GM18870 (cell line): ENCODE measurements around the gene SORCS1.

Experiments
- ATAC-seq: cut with Tn5 transposase; IDR thresholded peaks from one replicate; pipeline ENCODE4 v1.9.1; 2021; ENCODE audit warnings: moderate library complexity; ENCODE audit not compliant: unreplicated experiment

SORCS1 gene

GRCh38 chr10:106694696-106695095, 469.8 kb downstream of the SORCS1 start:
- ATAC-seq, result no peak

DNA sequence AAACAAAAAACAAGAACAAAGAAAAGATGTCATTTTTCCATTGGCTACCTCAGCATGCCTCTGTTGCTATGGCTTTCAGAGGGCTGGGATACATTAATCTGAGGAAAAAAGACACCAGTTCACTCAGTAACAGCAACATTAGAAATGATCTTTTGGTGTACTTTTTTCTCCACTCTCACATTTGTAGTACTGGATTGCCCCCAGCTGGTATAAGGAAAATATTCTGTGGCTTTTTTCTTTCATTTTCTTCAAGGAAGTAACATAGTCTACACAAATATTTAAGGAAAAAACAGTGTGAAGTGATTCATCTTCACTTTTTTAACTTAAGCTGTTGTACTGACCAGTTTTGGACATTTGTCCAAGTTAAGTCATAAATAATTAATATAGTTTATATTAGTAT, 482.3 kb downstream of the SORCS1 start:
- ATAC-seq, result no peak

DNA sequence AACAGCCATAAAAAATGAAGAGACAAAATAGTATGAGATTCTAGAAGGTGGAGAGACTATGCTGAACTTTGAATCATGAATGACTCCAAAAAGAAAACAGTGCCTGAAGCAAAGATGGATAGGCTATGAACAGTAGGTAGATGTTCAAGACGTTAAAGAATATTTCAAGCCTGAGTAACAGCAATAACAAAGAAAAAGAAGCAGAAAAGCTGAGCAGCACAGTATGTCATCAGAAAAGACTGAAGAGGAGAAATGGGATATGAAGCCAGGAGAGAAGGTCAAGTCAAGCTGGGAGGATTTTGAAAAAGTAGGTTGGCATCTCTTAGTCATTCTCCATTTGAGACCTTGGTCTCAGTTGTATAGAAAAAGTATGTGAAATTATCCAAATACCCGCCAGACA, 484.4 kb downstream of the SORCS1 start:
- no peak for ATAC-seq

DNA sequence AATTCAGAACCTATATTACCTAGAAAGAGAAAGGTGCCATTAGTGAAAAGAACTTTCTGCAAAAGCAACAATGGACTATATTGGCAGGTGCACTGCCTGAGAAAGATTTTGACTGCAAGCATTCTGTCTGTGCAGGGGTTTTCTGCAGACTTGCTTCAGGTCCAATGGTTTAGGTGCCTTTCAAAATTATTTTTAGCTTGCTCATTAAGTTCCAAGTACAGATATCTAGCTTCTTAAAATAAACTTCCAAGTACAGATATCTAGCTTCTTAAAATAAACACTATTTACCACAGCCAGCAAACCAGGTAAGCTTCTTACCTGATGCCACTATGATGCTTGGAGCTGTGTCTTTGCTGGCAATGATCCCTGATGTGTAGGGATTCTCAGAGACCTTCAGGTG, 485.2 kb downstream of the SORCS1 start:
- ATAC-seq, result no peak

DNA sequence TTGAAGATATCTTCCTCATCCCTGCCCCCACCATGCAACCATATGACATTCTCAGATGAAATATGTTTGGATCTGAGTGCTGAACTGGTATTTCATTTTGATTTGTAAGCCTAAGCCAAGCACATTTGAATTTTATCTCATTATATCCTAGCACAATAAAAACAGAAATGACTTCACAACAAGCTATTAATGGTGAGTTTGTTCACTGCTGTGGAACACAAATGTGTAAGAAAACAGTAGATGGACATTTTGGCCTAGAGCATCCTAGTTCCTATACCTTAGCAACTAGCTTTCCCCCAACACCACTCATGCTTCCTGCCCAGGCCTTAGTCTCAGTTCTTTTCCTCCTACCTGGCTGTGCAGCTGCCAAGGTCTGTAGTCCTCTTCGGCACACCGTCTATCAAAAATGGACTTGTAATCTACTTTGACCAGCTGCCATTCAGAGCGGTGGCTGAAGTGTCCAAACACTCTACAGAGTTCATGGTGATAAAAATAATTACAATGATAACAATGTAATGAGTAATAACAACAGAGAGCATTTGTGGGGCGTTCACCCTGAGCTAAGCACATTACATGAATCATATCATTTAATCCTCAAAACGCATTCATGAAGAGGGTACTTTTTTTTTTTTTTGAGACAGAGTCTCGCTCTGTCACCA, 491.9 kb downstream of the SORCS1 start:
- ATAC-seq, result no peak

- ATAC-seq, result no peak
Measured at GRCh38 chr10:106661767-106662140, 502.8 kb downstream of the SORCS1 start.

GRCh38 chr10:106661133-106661766, 503.3 kb downstream of the SORCS1 start:
- ATAC-seq, result no peak

GRCh38 chr10:106660550-106660949, 504.0 kb downstream of the SORCS1 start:
- ATAC-seq, result no peak

- no peak for ATAC-seq
Measured at GRCh38 chr10:106655636-106656035, 508.9 kb downstream of the SORCS1 start.

DNA sequence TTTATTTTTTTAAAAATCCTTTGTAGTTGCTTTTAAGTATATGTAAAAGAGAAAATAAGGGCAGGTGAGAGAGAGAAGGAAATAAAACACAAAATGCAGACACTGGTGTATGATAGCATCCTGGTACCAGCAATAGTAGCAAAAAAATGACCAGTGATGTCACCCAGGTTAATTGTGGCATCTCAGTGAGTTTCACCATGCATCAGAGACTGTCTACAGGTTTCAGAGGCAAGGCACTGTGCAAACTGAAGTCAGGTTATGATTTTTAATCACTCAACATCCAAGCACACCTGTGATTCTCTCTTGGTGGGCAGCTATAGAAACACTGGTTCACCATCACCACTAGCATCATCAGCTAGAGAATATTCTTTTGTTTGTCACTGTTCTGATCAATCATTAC, 509.3 kb downstream of the SORCS1 start:
- no peak for ATAC-seq

DNA sequence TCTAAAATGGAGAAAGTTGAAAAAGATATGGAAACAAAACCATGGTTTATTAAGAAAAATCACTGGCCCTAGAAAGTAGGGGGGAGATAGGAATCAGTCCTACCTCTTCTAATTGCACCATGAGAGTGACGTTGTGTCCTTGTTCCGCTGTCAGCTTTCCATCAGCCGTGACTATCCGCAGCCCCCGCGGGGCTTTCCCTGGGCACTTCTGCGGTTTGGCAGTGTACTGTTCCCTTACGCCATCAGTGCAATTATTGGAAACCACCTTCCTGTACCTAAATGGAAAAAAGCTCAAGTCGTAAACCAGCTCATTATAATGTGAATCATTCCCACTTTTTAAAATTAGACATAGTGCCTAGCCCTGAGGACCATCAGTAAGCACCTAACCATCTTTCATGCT, 512.2 kb downstream of the SORCS1 start:
- ATAC-seq, result no peak

DNA sequence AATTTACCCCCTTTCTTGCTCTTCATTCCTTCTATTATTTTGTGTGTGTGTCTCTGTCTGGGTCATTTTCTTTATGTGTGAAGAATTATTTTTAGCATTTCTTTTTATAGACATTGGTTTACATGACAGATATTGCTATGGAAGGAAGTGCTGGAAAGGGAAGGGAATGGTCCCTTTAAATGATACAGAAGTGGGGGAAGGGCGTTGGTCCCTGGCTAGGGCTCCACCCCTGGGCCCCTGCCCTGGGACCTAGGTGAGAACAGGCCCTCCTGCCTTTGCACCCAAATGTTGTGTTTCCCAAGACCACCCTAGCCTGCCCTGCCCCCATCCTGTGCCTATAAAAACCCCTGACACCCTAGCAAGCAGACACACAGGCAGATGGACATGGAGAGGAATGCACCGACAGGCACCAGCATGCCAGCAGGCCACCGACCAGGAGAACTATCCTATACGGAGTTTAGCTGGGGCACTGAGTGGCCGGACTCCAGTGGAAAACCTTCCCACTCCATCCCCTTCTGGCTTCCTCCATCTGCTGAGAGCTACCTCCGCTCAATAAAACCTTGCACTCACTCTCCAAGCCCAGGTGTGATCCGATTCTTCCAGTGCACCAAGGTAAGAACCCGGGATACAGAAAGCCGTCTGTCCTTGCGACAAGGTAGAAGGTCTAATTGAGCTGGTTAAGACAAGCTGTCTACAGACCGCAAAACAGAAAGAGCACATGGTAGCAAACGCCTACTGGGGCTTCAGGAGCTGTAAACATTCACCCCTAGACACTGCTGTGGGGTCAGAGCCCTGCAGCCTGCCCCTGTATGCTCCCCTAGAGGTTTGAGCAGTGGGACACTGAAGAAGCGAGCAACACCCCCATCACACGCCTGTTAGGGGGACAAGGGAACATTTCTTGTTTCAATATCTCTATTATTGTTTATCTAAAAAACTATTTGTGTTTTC, 515.7 kb downstream of the SORCS1 start:
- ATAC-seq, result no peak

GRCh38 chr10:106643473-106643872, 521.0 kb downstream of the SORCS1 start:
- no peak for ATAC-seq

GRCh38 chr10:106637873-106638272, 526.6 kb downstream of the SORCS1 start:
- no peak for ATAC-seq

GRCh38 chr10:106636766-106637491, 527.6 kb downstream of the SORCS1 start:
- ATAC-seq, result no peak

DNA sequence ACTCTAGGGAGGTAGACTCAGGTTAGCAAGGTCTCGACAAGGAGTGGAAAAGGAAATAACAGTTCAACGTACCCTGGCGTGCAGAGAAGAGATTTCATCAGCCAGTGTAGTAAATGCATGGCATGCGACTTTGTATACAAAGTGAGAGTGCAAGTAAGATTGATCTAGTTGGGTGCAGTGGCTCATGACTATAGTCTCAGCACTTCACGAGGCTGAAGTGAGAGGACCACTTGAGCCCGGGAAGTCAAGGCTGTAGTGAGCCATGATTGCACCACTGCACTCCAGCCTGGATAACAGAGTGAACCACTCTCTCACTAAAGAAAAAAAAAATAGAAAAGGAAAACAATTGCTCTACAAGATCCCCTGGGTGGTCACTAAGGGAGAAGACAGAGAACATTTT, 528.6 kb downstream of the SORCS1 start:
- no peak for ATAC-seq

DNA sequence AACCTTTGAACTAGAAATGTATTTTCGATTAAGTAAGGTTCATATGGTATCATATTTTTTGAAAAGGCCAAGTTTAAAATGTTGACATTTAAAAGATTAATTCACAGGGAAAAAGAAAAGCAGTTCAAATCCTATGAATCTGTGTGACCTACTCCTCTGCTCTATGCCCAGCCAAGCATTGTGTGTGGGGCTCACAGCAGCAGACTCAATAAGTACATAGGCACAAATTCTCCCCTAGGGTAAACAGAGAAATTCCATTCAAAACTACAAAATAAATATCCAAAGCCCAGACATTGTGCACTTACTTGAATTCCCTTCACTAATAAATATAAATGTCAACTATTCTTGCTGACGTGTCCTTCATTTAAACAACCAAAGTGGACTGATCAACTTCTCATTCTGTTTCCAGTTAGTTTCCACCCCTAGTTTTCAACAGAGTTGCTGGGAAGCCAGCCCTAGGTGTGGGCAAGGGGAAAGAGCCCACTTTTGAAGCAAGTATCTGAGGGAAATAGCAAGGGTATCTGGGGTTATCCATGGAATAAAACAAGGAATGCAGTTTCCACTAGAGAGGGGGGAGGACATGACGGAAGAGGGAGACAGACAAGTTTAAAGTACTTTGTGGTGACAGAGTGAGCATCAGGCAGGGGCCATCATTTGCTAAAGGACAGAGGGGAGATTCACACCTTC, 533.3 kb downstream of the SORCS1 start:
- ATAC-seq, result no peak

- ATAC-seq, result no peak
Measured at GRCh38 chr10:106626371-106626770, 538.1 kb downstream of the SORCS1 start.

DNA sequence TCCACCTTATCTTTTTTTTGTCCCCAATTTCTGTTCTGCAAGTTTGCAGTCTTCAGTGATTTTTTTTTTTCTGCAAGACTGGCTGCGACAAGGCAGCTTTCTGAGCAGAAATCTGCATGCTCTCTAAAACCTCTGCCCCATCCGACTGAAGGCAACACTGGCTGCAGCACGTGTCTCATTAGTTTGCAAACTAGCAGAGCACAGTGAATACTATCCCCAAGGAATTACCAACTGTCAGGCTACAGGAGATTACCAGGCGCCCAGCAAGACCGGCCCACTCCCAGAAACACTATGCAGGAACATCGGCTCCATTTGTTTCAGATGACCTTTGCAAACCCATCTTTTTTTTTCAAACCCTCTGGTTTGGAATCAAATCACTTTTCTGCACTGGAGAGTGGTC, 538.8 kb downstream of the SORCS1 start:
- ATAC-seq, result no peak

DNA sequence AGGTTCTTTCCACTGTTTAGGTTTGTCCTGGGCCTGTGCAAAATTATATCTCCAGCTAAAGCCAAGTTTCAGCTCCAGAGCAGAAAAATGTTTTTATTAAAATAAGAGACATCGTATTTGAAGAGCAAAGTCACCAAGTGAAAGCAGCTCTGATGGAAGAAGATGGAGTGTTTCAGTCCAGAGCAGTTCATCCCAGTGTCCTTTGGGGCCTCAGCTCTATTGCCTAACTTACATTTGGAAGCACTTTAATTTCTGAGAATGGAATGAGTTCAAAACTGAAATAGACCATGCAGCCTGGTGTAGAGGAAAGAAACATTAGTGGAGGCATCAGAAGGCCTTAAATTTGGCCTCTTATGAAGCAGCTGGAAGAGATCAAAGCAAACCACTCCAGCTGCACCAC, 545.2 kb downstream of the SORCS1 start:
- no peak for ATAC-seq

GRCh38 chr10:106618646-106619045, 545.9 kb downstream of the SORCS1 start:
- ATAC-seq, result no peak
